ENCODE results near the gene TCTN1. TPM values are rescaled to one million over a fixed set of nuclear protein-coding genes. Genes with fewer than 3 reads are reported as not detected.

TCTN1 gene
- total and polyA plus RNA-seq, 2 of the 13 experiments (the other 11 are each of a cell fraction or from before 2014, with no cell fraction given) = 13.6 to 16.0 TPM

- TF ChIP-seq BORCS8-MEF2B (CRISPR knock-in tag; IDR thresholded peaks at IDR 0.05) (peak; percentile 83; the same call in 1 of the 2 replicates), RORA (CRISPR knock-in tag; IDR thresholded peaks at IDR 0.05) (no peak), PAWR (CRISPR knock-in tag; IDR thresholded peaks at IDR 0.05; ENCODE audit: borderline replicate concordance) (no peak), RFX5 (IDR thresholded peaks at IDR 0.05; ENCODE audit: low read depth, low read length) (no peak), ZNF546 (CRISPR knock-in tag; conservative IDR thresholded peaks at IDR 0.05) (peak; percentile 54; the same call in 1 of the 2 replicates), REST (IDR thresholded peaks at IDR 0.05; ENCODE audit: borderline replicate concordance in 1 of 2, low read depth in 1 of 2, low read length in 2 of 2) (no peak; a peak in 1 of 4 replicates), ZNF740 (CRISPR knock-in tag; IDR thresholded peaks at IDR 0.05) (no peak), STAG1 (CRISPR knock-in tag; IDR thresholded peaks at IDR 0.05) (0 out of 2 replicates have a peak, but pooled peaks have one; percentile 2), TCF7 (IDR thresholded peaks at IDR 0.05; ENCODE audit: low read depth) (no peak), ARID2 (CRISPR knock-in tag; IDR thresholded peaks at IDR 0.05; ENCODE audit: borderline replicate concordance) (no peak), ZNF879 (CRISPR knock-in tag; IDR thresholded peaks at IDR 0.05) (no peak), HOXA5 (CRISPR knock-in tag; IDR thresholded peaks at IDR 0.05) (0 out of 2 replicates have a peak, but pooled peaks have one; percentile 52), ATM (IDR thresholded peaks at IDR 0.05; ENCODE audit: borderline replicate concordance) (no peak), ZFP37 (CRISPR knock-in tag; IDR thresholded peaks at IDR 0.05; ENCODE audit: borderline replicate concordance) (peak; percentile 50; the same call in 1 of the 2 replicates), KLF11 (CRISPR knock-in tag; IDR thresholded peaks at IDR 0.05) (peak; percentile 49), MAFG (CRISPR knock-in tag; IDR thresholded peaks at IDR 0.05) (no peak), NCOA5 (CRISPR knock-in tag; IDR thresholded peaks at IDR 0.05) (no peak), DBP (CRISPR knock-in tag; IDR thresholded peaks at IDR 0.05; ENCODE audit: not compliant biosample characterization) (no peak), NCOA2 (CRISPR knock-in tag; IDR thresholded peaks at IDR 0.05) (no peak), MIER3 (CRISPR knock-in tag; IDR thresholded peaks at IDR 0.05; ENCODE audit: borderline replicate concordance) (no peak), ZSCAN22 (CRISPR knock-in tag; IDR thresholded peaks at IDR 0.05) (no peak), ZBTB20 (CRISPR knock-in tag; IDR thresholded peaks at IDR 0.05; ENCODE audit: borderline replicate concordance, low read depth) (peak; percentile 19; the same call in 1 of the 2 replicates), ZNF567 (CRISPR knock-in tag; IDR thresholded peaks at IDR 0.05; ENCODE audit: borderline replicate concordance) (peak; percentile 41; the same call in 1 of the 2 replicates), LBX2 (CRISPR knock-in tag; IDR thresholded peaks at IDR 0.05; ENCODE audit: borderline replicate concordance) (no peak)
Observed at GRCh38 chr12:110613771-110614684, at the start of gene TCTN1 (continued).
